ENCODE measurements around the gene LRRTM4. TPM values are rescaled to one million over a fixed set of nuclear protein-coding genes. Genes with fewer than 3 reads are reported as not detected.

The LRRTM4 gene
- total and polyA plus RNA-seq, 2 experiments from 2014 or later: 4.5 to 15.4 TPM

DNA sequence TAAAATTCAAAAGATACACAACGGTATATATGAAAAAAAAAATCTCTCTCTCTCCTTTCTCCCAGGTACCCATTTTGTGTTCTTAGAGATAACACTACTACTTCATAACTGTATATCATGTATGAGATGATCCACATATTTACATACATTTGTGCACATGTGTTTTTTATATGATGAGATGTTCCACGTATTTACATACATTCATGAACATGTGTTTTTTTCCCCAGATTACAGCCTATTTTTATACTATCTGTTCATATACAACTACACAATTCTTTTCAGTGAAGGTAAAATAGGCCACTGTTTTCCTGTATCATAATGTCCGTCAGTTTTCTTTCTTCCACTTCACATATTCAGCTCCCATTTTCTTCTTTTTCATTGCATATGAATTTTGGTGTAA lies 808.9 kb downstream of the LRRTM4 start:
- no peak overlapping the region for H3K4me2 ChIP-seq
- H3K27me3 Mint-ChIP-seq (ENCODE audit: insufficient read depth, low read depth, poor library complexity): no peaks in the 10 kb centered on the region
- peaks cover 6% of the 10 kb centered on the region; the same call in 2 of the 3 replicates for H3K36me3 Mint-ChIP-seq (ENCODE audit: low read depth)
- TF ChIP-seq STAT1 (IDR thresholded peaks at IDR 0.05; ENCODE audit: unreplicated experiment): no peak
- TF ChIP-seq, protein P1, sequence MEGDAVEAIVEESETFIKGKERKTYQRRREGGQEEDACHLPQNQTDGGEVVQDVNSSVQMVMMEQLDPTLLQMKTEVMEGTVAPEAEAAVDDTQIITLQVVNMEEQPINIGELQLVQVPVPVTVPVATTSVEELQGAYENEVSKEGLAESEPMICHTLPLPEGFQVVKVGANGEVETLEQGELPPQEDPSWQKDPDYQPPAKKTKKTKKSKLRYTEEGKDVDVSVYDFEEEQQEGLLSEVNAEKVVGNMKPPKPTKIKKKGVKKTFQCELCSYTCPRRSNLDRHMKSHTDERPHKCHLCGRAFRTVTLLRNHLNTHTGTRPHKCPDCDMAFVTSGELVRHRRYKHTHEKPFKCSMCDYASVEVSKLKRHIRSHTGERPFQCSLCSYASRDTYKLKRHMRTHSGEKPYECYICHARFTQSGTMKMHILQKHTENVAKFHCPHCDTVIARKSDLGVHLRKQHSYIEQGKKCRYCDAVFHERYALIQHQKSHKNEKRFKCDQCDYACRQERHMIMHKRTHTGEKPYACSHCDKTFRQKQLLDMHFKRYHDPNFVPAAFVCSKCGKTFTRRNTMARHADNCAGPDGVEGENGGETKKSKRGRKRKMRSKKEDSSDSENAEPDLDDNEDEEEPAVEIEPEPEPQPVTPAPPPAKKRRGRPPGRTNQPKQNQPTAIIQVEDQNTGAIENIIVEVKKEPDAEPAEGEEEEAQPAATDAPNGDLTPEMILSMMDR (conservative IDR thresholded peaks at IDR 0.05; ENCODE audit: low read depth in 2 of 2): no peak
- TF ChIP-seq NANOG (IDR thresholded peaks at IDR 0.05; ENCODE audit: borderline replicate concordance): no peak
- no peak overlapping the region for H2AFZ ChIP-seq
- no peaks in the 10 kb centered on the region for H3F3A ChIP-seq (replicated peaks; ENCODE audit: low read depth)
- no peaks in the 10 kb centered on the region; the same call in 1 of the 2 replicates for H3K9me2 ChIP-seq (ENCODE audit: insufficient read depth)
- H3K4me3 ChIP-seq: no peak overlapping the region
- no peak for ATAC-seq
- no peaks in the 10 kb centered on the region for H4K20me1 ChIP-seq (replicated peaks; ENCODE audit: insufficient read depth)
- no peaks in the 10 kb centered on the region for H3K79me2 ChIP-seq (replicated peaks; ENCODE audit: insufficient read depth)
- no peak overlapping the region for H3K4me3 Mint-ChIP-seq
- no peak overlapping the region for H3K27ac ChIP-seq (ENCODE audit: low read depth)
- H3K27ac Mint-ChIP-seq: no peak overlapping the region
- peaks cover 5% of the 10 kb centered on the region; the same call in 2 of the 3 replicates for H3K9me3 Mint-ChIP-seq
- DNase-seq (ENCODE audit: low spot score): no peak
- no peaks in the 10 kb centered on the region for H3K36me3 ChIP-seq (ENCODE audit: insufficient read depth)
- peaks cover 8% of the 10 kb centered on the region for H3K4me1 Mint-ChIP-seq
- H3K4me1 ChIP-seq (ENCODE audit: insufficient read depth): no peaks in the 10 kb centered on the region
- no peaks in the 10 kb centered on the region for H3K27me3 ChIP-seq (ENCODE audit: insufficient read depth)

DNA sequence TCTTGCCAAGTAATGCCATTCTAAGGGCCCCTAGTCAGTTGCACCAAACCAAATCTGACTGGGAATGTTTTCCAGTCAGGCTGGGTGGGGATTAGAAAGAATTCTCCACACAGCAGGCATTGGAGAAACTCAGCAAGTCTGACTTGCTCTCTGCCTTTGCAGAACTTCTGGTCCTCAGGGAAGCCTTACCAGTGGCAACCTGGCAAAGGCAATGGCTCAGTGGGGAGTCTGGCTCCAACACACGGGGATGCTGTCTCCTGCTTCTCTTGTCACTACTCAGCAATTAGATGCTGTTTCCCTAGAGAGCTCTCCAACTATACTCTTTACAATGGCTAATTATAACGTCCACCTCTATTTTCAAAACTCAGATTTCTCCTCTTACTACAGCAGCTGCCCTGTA lies 810.7 kb downstream of the LRRTM4 start:
- H3K4me1 Mint-ChIP-seq: peaks cover 8% of the 10 kb centered on the region
- no peaks in the 10 kb centered on the region; the same call in 1 of the 2 replicates for H3K9me2 ChIP-seq (ENCODE audit: insufficient read depth)
- no peak overlapping the region for H2AFZ ChIP-seq
- ATAC-seq: peak; percentile 80
- no peaks in the 10 kb centered on the region for H3K4me1 ChIP-seq (ENCODE audit: insufficient read depth)
- H3K27ac ChIP-seq (ENCODE audit: low read depth): no peak overlapping the region
- no peaks in the 10 kb centered on the region for H3K27me3 ChIP-seq (ENCODE audit: insufficient read depth)
- no peak overlapping the region for H3K4me3 ChIP-seq
- peak; percentile 45 for DNase-seq (ENCODE audit: low spot score)
- H3K9me3 Mint-ChIP-seq: peaks cover 12% of the 10 kb centered on the region; the same call in 2 of the 3 replicates
- no peaks in the 10 kb centered on the region for H4K20me1 ChIP-seq (replicated peaks; ENCODE audit: insufficient read depth)
- no peak overlapping the region for H3K27ac Mint-ChIP-seq
- H3K4me3 Mint-ChIP-seq: no peak overlapping the region
- H3K79me2 ChIP-seq (replicated peaks; ENCODE audit: insufficient read depth): no peaks in the 10 kb centered on the region
- no peak overlapping the region for H3K4me2 ChIP-seq
- H3K36me3 ChIP-seq (ENCODE audit: insufficient read depth): no peaks in the 10 kb centered on the region
- H3K36me3 Mint-ChIP-seq (ENCODE audit: low read depth): peaks cover 18% of the 10 kb centered on the region; the same call in 2 of the 3 replicates
- H3K27me3 Mint-ChIP-seq (ENCODE audit: insufficient read depth, low read depth, poor library complexity): no peaks in the 10 kb centered on the region
- no peaks in the 10 kb centered on the region for H3F3A ChIP-seq (replicated peaks; ENCODE audit: low read depth)
- TF ChIP-seq CREB1 (CRISPR knock-in tag; IDR thresholded peaks at IDR 0.05; ENCODE audit: low read depth): no peak
- no peak for TF ChIP-seq ZNF114 (CRISPR knock-in tag; IDR thresholded peaks at IDR 0.05)
- no peak for TF ChIP-seq EZH2phosphoT487 (IDR thresholded peaks at IDR 0.05; ENCODE audit: unreplicated experiment)
- TF ChIP-seq, protein P1 (conservative IDR thresholded peaks at IDR 0.05; ENCODE audit: low read depth in 2 of 2): no peak
- TF ChIP-seq, protein P2, sequence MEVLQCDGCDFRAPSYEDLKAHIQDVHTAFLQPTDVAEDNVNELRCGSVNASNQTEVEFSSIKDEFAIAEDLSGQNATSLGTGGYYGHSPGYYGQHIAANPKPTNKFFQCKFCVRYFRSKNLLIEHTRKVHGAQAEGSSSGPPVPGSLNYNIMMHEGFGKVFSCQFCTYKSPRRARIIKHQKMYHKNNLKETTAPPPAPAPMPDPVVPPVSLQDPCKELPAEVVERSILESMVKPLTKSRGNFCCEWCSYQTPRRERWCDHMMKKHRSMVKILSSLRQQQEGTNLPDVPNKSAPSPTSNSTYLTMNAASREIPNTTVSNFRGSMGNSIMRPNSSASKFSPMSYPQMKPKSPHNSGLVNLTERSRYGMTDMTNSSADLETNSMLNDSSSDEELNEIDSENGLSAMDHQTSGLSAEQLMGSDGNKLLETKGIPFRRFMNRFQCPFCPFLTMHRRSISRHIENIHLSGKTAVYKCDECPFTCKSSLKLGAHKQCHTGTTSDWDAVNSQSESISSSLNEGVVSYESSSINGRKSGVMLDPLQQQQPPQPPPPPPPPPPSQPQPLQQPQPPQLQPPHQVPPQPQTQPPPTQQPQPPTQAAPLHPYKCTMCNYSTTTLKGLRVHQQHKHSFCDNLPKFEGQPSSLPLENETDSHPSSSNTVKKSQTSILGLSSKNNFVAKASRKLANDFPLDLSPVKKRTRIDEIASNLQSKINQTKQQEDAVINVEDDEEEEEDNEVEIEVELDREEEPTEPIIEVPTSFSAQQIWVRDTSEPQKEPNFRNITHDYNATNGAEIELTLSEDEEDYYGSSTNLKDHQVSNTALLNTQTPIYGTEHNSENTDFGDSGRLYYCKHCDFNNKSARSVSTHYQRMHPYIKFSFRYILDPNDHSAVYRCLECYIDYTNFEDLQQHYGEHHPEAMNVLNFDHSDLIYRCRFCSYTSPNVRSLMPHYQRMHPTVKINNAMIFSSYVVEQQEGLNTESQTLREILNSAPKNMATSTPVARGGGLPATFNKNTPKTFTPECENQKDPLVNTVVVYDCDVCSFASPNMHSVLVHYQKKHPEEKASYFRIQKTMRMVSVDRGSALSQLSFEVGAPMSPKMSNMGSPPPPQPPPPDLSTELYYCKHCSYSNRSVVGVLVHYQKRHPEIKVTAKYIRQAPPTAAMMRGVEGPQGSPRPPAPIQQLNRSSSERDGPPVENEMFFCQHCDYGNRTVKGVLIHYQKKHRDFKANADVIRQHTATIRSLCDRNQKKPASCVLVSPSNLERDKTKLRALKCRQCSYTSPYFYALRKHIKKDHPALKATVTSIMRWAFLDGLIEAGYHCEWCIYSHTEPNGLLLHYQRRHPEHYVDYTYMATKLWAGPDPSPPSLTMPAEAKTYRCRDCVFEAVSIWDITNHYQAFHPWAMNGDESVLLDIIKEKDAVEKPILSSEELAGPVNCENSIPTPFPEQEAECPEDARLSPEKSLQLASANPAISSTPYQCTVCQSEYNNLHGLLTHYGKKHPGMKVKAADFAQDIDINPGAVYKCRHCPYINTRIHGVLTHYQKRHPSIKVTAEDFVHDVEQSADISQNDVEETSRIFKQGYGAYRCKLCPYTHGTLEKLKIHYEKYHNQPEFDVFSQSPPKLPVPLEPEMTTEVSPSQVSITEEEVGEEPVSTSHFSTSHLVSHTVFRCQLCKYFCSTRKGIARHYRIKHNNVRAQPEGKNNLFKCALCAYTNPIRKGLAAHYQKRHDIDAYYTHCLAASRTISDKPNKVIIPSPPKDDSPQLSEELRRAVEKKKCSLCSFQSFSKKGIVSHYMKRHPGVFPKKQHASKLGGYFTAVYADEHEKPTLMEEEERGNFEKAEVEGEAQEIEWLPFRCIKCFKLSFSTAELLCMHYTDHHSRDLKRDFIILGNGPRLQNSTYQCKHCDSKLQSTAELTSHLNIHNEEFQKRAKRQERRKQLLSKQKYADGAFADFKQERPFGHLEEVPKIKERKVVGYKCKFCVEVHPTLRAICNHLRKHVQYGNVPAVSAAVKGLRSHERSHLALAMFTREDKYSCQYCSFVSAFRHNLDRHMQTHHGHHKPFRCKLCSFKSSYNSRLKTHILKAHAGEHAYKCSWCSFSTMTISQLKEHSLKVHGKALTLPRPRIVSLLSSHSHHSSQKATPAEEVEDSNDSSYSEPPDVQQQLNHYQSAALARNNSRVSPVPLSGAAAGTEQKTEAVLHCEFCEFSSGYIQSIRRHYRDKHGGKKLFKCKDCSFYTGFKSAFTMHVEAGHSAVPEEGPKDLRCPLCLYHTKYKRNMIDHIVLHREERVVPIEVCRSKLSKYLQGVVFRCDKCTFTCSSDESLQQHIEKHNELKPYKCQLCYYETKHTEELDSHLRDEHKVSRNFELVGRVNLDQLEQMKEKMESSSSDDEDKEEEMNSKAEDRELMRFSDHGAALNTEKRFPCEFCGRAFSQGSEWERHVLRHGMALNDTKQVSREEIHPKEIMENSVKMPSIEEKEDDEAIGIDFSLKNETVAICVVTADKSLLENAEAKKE (CRISPR knock-in tag; IDR thresholded peaks at IDR 0.05): no peak
- no peak for TF ChIP-seq JUNB (IDR thresholded peaks at IDR 0.05; ENCODE audit: unreplicated experiment)
